ENCODE results near the gene PLEKHA6. TPM values are rescaled to one million over a fixed set of nuclear protein-coding genes. Genes with fewer than 3 reads are reported as not detected.
A peak's percentile ranks its signal among the peaks of the same experiment; 100 is the strongest.

The PLEKHA6 gene
- total RNA-seq, 1 experiment from 2014 or later = 2.1 TPM

GRCh38 chr1:204254031-204254661 lies 105.6 kb downstream of the PLEKHA6 start:
- Mint-ChIP-seq H3K27ac (peak overlapping the region in 2 of 3 experiments; percentile 64 to 97; a peak in 4 of 7 replicates), H3K4me3 (no peak overlapping the region), H3K9me3 (no peaks in the 10 kb centered on the region), H3K27me3 (ENCODE audit: low read depth) (no peaks in the 10 kb centered on the region), H3K4me1 (peaks cover 48 to 56% of the 10 kb centered on the region in 2 experiments), H3K36me3 (ENCODE audit: insufficient read depth in 1 of 3, low read depth in 3 of 3) (peaks cover 0 to 12% (median 0%) of the 10 kb centered on the region in 3 experiments; a peak in 3 of 7 replicates)
- H4K8ac ChIP-seq (replicated peaks; ENCODE audit: insufficient read length, low read depth, low read length) = no peak overlapping the region
- no peaks in the 10 kb centered on the region for H3K79me1 ChIP-seq (ENCODE audit: insufficient read depth, low read depth, low read length, poor library complexity, severe bottlenecking)
- peak; percentile 46 for DNase-seq
- no peak overlapping the region for H3K4ac ChIP-seq (ENCODE audit: low read depth, low read length)
- H3T11ph ChIP-seq (ENCODE audit: low read length) = no peak overlapping the region
- no peak overlapping the region for H3K56ac ChIP-seq (ENCODE audit: insufficient read length, low read depth, low read length)
- H3K27ac ChIP-seq (ENCODE audit: insufficient read length, low read depth, low read length) = no peak overlapping the region
- no peak overlapping the region for H2AFZ ChIP-seq (ENCODE audit: low read length)
- no peak overlapping the region for H2BK20ac ChIP-seq (ENCODE audit: low read depth, low read length, poor library complexity, severe bottlenecking)
- no peak overlapping the region for H2BK12ac ChIP-seq (ENCODE audit: insufficient read length, low read depth, low read length)
- WGBS (ENCODE audit: extremely low coverage, insufficient read length, low lambda C conversion rate) = no CpG with 5 or more reads among the region's 7 CpGs
- H3K79me2 ChIP-seq (ENCODE audit: insufficient read depth, low read length) = no peaks in the 10 kb centered on the region
- no peak overlapping the region for H3K18ac ChIP-seq (ENCODE audit: insufficient read length, low read depth, low read length)
- H4K91ac ChIP-seq (ENCODE audit: insufficient read length, low read depth, low read length) = no peak overlapping the region
- no peaks in the 10 kb centered on the region for H3K27me3 ChIP-seq (ENCODE audit: insufficient read depth, low read length)
- H2AK5ac ChIP-seq (ENCODE audit: insufficient read length, low read length) = no peak overlapping the region
- H3K23ac ChIP-seq (ENCODE audit: insufficient read length, low read depth, low read length) = no peak overlapping the region
- H4K5ac ChIP-seq (ENCODE audit: insufficient read length, low read depth, low read length) = no peak overlapping the region
- H2BK120ac ChIP-seq (ENCODE audit: low read depth, low read length, poor library complexity, severe bottlenecking) = no peak overlapping the region
- H3K4me2 ChIP-seq (ENCODE audit: insufficient read depth, insufficient read length, low read length) = no peak overlapping the region
- H2BK15ac ChIP-seq (ENCODE audit: low read depth, low read length) = no peak overlapping the region
- no peak overlapping the region for H3K9ac ChIP-seq (ENCODE audit: extremely low read depth, insufficient read length, low read length)
- no peak overlapping the region for H2BK5ac ChIP-seq (ENCODE audit: insufficient read length, low read length)
- no peaks in the 10 kb centered on the region for H3K23me2 ChIP-seq (ENCODE audit: insufficient read length, low read depth, low read length, poor library complexity, severe bottlenecking)
- TF ChIP-seq CTCF (conservative IDR thresholded peaks at IDR 0.05) = no peak
- peaks cover 12% of the 10 kb centered on the region for H3K4me1 ChIP-seq (ENCODE audit: insufficient read depth, low read length)
- H3K9me3 ChIP-seq (ENCODE audit: control insufficient read depth, low read depth, low read length) = no peaks in the 10 kb centered on the region
- no peaks in the 10 kb centered on the region for H4K20me1 ChIP-seq (ENCODE audit: control insufficient read depth, insufficient read depth, insufficient read length)
- H3K14ac ChIP-seq (ENCODE audit: insufficient read depth, low read length) = no peak overlapping the region
